GM12872 (cell line): ENCODE measurements around the gene ABI3.
A peak's percentile ranks its signal among the peaks of the same experiment; 100 is the strongest.

ENCODE experiments used
- TF ChIP-seq, protein P1 (sequence below): IDR thresholded peaks from 3 replicates; pipeline ENCODE4 v1.5.1; 2011; ENCODE audit warnings: low read depth, mild to moderate bottlenecking, low read length, moderate library complexity; ENCODE audit not compliant: insufficient read depth

ABI3 gene

DNA sequence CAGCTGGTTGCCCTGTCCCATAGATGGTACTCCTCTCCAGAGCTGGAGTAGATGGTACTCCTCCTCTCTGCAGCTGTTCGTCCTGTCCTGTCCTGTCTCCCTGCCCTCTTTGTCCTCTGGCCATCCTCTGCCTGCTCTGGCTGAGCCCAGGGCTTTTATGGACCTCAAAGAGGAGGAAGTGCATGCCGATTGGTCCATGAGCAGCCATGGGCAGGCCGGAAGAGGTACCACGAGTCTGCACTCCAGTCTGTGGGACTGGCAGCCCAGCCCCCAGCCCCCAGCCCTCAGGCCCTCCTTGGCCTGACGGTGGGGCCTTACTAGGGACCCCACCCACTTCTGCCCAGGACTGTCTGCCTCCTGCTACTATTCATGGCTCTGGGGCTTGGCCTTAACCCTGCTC lies 27.2 kb upstream of the ABI3 start:
- TF ChIP-seq, protein P1, sequence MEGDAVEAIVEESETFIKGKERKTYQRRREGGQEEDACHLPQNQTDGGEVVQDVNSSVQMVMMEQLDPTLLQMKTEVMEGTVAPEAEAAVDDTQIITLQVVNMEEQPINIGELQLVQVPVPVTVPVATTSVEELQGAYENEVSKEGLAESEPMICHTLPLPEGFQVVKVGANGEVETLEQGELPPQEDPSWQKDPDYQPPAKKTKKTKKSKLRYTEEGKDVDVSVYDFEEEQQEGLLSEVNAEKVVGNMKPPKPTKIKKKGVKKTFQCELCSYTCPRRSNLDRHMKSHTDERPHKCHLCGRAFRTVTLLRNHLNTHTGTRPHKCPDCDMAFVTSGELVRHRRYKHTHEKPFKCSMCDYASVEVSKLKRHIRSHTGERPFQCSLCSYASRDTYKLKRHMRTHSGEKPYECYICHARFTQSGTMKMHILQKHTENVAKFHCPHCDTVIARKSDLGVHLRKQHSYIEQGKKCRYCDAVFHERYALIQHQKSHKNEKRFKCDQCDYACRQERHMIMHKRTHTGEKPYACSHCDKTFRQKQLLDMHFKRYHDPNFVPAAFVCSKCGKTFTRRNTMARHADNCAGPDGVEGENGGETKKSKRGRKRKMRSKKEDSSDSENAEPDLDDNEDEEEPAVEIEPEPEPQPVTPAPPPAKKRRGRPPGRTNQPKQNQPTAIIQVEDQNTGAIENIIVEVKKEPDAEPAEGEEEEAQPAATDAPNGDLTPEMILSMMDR: no peak

DNA sequence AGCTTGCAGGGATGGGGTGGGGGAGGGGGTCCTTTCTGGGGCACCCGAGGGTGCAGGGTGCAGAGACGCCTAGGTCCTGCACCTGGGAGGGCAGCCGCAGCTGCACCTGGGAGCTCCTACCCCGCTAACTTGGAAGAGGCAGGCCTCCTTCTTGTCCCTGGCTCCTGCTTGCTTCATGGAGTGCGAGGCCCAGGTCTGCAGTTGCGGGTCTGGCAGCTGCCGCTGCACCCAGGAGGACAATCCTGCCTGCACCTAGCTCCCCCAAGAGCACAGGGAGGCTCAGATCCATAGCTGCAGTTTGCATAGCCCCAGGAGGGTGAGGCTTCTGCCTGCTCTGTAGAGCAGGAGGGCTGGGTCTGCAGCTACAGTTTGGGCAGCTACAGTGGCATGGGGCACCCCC lies 26.7 kb upstream of the ABI3 start:
- TF ChIP-seq, protein P1: no peak

DNA sequence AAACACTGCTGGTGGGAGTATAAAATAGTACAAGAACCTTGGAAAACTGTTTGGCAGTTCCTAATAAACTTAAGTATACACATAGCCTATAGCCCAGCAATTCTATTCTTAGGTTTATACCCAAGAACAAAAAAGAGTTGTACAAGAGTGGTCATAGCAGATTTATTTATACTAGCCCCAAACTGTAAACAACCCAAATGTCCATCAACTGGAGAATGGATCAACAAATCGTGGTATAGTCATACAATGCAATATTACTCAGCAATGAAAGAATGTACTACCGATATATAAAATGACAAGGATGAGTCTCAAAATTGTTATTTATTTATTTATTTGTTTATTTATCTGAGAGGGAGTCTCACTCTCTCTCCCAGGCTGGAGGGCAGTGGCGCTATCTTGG lies 23.2 kb upstream of the ABI3 start:
- TF ChIP-seq, protein P1: no peak

DNA sequence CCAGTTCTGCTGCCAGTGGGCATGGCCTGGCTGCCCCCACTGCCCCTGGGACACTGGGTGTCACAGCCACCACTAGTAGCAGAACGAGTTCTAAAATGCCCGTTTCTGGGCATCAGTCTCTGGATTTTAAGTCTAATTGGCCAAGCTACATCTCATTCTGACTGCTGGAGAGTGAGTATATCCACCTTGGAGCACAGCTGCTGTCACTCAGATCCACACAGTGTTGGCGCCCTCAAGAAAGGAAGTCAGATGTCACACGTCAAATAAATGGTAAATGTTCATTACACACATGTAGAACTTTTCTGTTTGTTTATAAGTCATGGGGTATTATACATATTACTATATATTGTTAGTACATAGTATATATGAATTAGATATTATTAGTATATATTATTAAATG lies 19.6 kb upstream of the ABI3 start:
- TF ChIP-seq, protein P1: no peak

DNA sequence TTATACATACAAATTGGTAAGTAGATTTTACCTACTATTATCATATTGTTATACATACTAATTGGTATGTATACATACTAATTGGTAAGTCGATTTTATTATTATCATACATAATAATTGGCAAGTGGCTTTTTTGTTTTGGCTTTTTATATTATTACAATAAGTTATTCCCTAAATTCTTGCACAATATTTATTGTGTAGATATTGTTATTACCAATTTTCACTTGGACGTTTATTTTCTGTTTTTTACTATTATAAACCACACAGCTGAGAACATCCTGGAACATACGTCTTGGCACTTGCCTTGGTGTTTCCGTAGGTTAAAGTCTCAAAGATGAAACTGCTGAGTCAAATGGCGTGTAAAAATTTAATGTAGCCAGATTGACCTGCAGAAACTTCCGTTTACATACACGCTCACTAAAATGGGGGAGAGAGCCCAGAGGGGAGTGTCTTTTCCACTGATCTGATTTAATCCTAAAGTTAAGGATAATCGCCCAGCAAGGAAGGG lies 19.0 kb upstream of the ABI3 start:
- TF ChIP-seq, protein P1: no peak

DNA sequence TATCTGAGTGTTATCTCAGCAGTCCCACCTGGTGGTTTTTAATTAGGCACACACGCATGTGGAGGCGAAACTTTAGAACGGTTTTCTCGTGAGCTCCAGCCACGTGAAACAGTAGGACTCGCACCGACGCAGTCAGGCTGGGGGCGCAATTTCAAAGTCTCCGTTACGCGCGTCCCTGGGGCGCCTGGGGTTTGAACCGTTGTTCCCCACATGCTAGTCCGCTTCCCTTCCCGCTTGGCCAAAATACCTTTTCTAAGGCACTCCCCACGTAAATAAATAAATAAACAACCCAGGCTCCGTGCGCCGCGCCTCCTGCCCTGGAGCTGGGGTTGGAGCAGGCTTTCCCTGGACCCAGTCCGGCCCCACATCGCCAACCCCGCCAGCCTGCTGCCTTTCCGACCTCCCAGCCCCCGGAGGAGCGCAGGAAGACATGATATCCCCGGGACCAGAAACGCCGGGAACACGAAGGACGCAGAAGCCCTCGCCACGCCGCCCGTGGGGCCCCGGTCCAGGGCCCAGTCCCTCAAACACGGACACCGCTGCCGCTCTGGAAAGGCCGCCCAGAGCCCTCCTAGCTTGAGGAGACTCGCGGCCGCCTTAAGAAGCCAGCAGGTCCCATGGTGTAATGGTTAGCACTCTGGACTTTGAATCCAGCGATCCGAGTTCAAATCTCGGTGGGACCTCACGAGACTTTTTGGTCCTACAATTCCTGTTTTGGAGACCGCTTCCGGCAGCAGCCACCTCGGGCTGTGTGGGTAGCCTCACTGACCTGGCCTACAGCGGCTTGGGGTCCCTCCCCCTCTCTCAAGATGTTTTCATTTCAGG lies 18.4 kb upstream of the ABI3 start:
- TF ChIP-seq, protein P1: peak; percentile 56; the same call in 2 of the 3 replicates

DNA sequence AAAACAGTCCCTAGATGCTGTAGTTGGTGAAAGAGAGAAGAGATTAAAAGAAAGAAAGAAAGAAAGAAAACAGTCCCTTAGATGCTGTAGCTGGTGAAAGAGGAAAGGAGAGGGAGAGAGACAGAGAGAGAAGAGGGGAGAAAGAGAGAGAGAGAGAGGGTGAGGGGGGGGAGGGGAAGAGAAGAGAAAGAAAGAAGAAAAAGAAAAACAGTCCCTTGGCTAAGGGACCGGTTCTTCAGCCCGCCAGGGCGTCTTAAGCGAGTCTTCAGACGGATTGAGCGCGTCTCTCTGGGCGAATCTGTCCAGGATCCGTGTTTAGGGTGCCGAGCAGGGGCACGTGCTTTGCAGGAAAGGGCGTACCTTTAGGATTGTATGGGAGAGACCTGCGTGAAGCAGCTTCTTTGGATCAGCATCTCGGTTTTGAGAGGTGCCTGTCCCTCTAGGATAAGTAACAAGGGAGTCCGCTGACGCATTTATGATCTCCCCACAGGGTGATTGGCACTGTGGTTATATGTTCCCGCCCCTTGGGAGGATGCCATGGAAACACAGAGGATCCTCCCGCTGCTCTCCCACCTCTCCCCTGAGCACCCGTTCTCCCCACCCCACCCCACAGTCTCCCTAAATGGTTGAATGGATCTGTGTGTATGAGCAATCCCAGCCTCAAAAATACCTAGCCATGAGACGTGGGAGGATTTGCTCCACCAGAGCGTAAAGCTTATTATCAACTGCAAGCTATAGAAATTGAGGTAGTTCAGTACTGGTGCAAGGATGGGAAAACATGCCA lies 16.8 kb upstream of the ABI3 start:
- TF ChIP-seq, protein P1: no peak
